Mesothelial cell of epicardium (in vitro differentiated cells): ENCODE measurements around the gene SPPL3. TPM values are rescaled to one million over a fixed set of nuclear protein-coding genes. Genes with fewer than 3 reads are reported as not detected.

Source experiments
- DNase-seq, 2 experiments: peaks; one replicate each; pipeline ENCODE4 v3.0.0; 2021; ENCODE audit warnings: low spot score in 2 of 2; ENCODE audit not compliant: unreplicated experiment in 2 of 2
- H3K27ac Mint-ChIP-seq: 2 replicates; pipeline ENCODE4 v1.8.0; 2021; ENCODE audit warnings: mixed read lengths
- H3K27me3 Mint-ChIP-seq: 2 replicates; pipeline ENCODE4 v1.8.0; 2021; ENCODE audit warnings: low read depth, mixed read lengths
- H3K36me3 Mint-ChIP-seq: 2 replicates; pipeline ENCODE4 v1.8.0; 2021; ENCODE audit warnings: mixed read lengths
- H3K4me1 Mint-ChIP-seq: 2 replicates; pipeline ENCODE4 v1.8.0; 2021; ENCODE audit warnings: mixed read lengths
- H3K4me3 Mint-ChIP-seq: 2 replicates; pipeline ENCODE4 v1.8.0; 2021; ENCODE audit warnings: mild to moderate bottlenecking, moderate library complexity, mixed read lengths
- H3K9me3 Mint-ChIP-seq: 2 replicates; pipeline ENCODE4 v1.8.0; 2021; ENCODE audit warnings: mixed read lengths
- CTCF ChIP-seq: fragments of 200-600 bp; sonication (generic); IDR thresholded peaks from one replicate; pipeline ENCODE4 v1.5.0; 2021; ENCODE audit warnings: antibody characterized with exemption; ENCODE audit not compliant: unreplicated experiment
- total RNA-seq: library from RNA; stranded (reverse); gene quantifications from 3 replicates; pipeline ENCODE4 v1.2.1, GENCODE V29; 2021

SPPL3 gene
- total RNA-seq, 1 donor from 2014 or later = 79.8 TPM

- peak overlapping the region; percentile 44 for H3K27ac Mint-ChIP-seq
- no peak for DNase-seq
- no peaks in the 10 kb centered on the region for H3K9me3 Mint-ChIP-seq
- peaks cover 14% of the 10 kb centered on the region for H3K4me1 Mint-ChIP-seq
- H3K4me3 Mint-ChIP-seq = no peak overlapping the region
- peaks cover 53% of the 10 kb centered on the region for H3K36me3 Mint-ChIP-seq
- no peak for TF ChIP-seq CTCF
- H3K27me3 Mint-ChIP-seq = no peaks in the 10 kb centered on the region
Observed at GRCh38 chr12:120767071-120768024, 136.8 kb downstream of the SPPL3 start.

- Mint-ChIP-seq H3K27ac (no peak overlapping the region), H3K4me3 (no peak overlapping the region), H3K4me1 (peaks cover 22% of the 10 kb centered on the region), H3K36me3 (peaks cover 50% of the 10 kb centered on the region), H3K9me3 (no peaks in the 10 kb centered on the region), H3K27me3 (no peaks in the 10 kb centered on the region)
- TF ChIP-seq CTCF = no peak
- DNase-seq = no peak
Observed at GRCh38 chr12:120766566-120766965, 137.6 kb downstream of the SPPL3 start.

GRCh38 chr12:120764816-120765215, 139.3 kb downstream of the SPPL3 start:
- Mint-ChIP-seq H3K9me3 (no peaks in the 10 kb centered on the region), H3K36me3 (peaks cover 45% of the 10 kb centered on the region), H3K27ac (peak overlapping the region; percentile 63), H3K27me3 (no peaks in the 10 kb centered on the region), H3K4me1 (peaks cover 35% of the 10 kb centered on the region), H3K4me3 (no peak overlapping the region)
- TF ChIP-seq CTCF = no peak
- DNase-seq = no peak

GRCh38 chr12:120763250-120763649, 140.9 kb downstream of the SPPL3 start:
- H3K4me3 Mint-ChIP-seq = no peak overlapping the region
- no peak for TF ChIP-seq CTCF
- DNase-seq = no peak
- peaks cover 40% of the 10 kb centered on the region for H3K36me3 Mint-ChIP-seq
- H3K4me1 Mint-ChIP-seq = peaks cover 43% of the 10 kb centered on the region
- H3K27ac Mint-ChIP-seq = peak overlapping the region; percentile 98
- no peaks in the 10 kb centered on the region for H3K27me3 Mint-ChIP-seq
- no peaks in the 10 kb centered on the region for H3K9me3 Mint-ChIP-seq

- Mint-ChIP-seq H3K4me1 (peaks cover 34% of the 10 kb centered on the region), H3K9me3 (no peaks in the 10 kb centered on the region), H3K27me3 (no peaks in the 10 kb centered on the region), H3K27ac (peak overlapping the region; percentile 98), H3K36me3 (peaks cover 29% of the 10 kb centered on the region), H3K4me3 (no peak overlapping the region)
- DNase-seq = no peak
- no peak for TF ChIP-seq CTCF
Observed at GRCh38 chr12:120762086-120762485, 142.1 kb downstream of the SPPL3 start.
